Astrocyte (in vitro differentiated cells and primary cell): ENCODE data around the gene DGKQ.

Experiments
- EZH2 ChIP-seq: IDR thresholded peaks from 2 replicates; pipeline ENCODE4 v1.6.1; 2012; ENCODE audit warnings: mild to moderate bottlenecking, low read length, inconsistent platforms; ENCODE audit not compliant: insufficient read depth
- TF ChIP-seq, protein P1 (sequence below): IDR thresholded peaks from 2 replicates; pipeline ENCODE4 v1.5.1; 2011; ENCODE audit warnings: low read depth, mild to moderate bottlenecking, inconsistent platforms, low read length, moderate library complexity; ENCODE audit not compliant: insufficient read depth

DNA sequence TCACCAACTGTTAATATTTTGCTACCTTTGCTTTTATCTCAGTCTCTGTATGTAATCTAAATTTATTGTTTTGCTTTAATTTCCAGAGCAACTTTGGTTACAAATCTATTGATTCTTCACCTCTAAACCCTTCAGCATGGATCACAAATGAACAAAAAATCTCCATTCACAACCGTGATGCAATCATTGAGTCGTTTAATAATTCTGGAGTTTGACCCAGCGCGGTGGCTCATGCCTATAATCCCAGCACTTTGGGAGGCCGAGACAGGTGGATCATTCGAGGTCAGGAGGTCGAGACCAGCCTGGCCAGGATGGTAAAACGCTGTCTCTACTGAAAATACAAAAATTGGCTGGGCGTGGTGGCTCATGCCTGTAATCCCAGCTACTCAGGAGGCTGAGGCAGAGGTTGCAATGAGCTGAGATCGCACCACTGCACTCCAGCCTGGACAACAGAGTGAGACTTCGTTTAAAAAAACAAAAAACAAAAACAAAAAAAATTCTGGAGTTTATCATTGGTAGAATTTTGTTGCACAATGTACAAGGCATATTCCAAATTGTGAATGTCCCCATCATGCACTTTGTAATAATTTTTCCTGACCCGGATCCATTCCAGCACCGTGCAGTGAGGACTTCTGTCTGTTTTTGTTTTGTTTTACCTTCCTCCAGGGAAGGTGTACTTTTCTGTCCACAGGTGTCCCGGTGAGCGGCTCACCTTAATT is 11.1 kb upstream of the DGKQ start:
- TF ChIP-seq, protein P1, sequence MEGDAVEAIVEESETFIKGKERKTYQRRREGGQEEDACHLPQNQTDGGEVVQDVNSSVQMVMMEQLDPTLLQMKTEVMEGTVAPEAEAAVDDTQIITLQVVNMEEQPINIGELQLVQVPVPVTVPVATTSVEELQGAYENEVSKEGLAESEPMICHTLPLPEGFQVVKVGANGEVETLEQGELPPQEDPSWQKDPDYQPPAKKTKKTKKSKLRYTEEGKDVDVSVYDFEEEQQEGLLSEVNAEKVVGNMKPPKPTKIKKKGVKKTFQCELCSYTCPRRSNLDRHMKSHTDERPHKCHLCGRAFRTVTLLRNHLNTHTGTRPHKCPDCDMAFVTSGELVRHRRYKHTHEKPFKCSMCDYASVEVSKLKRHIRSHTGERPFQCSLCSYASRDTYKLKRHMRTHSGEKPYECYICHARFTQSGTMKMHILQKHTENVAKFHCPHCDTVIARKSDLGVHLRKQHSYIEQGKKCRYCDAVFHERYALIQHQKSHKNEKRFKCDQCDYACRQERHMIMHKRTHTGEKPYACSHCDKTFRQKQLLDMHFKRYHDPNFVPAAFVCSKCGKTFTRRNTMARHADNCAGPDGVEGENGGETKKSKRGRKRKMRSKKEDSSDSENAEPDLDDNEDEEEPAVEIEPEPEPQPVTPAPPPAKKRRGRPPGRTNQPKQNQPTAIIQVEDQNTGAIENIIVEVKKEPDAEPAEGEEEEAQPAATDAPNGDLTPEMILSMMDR, result no peak
- no peak for TF ChIP-seq EZH2
